ENCODE results near the gene HSFX4. TPM values are rescaled to one million over a fixed set of nuclear protein-coding genes. Genes with fewer than 3 reads are reported as not detected.
"Not testable (repeated sequence)": the region's sequence is repeated elsewhere in the genome, so short reads cannot be mapped to it uniquely, and the experiment has no call there.

Gene HSFX4, protein sequence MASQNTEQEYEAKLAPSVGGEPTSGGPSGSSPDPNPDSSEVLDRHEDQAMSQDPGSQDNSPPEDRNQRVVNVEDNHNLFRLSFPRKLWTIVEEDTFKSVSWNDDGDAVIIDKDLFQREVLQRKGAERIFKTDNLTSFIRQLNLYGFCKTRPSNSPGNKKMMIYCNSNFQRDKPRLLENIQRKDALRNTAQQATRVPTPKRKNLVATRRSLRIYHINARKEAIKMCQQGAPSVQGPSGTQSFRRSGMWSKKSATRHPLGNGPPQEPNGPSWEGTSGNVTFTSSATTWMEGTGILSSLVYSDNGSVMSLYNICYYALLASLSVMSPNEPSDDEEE
- not detected for total RNA-seq

DNA sequence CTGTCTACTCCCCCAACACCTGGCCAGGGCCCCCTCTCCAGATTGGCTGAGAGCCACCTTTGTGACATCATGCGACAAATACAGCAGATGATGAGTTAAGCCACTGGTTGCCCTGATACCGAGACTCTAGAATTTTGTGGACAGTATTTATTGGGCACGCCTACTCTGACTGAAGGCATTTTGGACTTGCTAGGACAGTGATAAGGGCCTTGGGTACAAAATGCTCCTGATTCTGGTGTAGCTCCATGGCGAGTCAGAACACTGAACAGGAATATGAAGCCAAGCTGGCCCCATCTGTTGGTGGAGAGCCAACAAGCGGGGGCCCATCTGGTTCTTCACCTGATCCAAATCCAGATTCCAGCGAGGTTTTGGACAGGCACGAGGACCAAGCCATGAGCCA, at the start of gene HSFX4:
Gene HSFX4 (plus strand): TSS at position 174 of the 400 bp plus-strand sequence. CDS start 72 bp downstream, at position 246.
- H3K36me3 Mint-ChIP-seq; DNase-seq (ENCODE audit: low spot score in 2 of 2); ATAC-seq; H3K9me3 Mint-ChIP-seq; H3K27ac Mint-ChIP-seq: not testable (repeated sequence)

DNA sequence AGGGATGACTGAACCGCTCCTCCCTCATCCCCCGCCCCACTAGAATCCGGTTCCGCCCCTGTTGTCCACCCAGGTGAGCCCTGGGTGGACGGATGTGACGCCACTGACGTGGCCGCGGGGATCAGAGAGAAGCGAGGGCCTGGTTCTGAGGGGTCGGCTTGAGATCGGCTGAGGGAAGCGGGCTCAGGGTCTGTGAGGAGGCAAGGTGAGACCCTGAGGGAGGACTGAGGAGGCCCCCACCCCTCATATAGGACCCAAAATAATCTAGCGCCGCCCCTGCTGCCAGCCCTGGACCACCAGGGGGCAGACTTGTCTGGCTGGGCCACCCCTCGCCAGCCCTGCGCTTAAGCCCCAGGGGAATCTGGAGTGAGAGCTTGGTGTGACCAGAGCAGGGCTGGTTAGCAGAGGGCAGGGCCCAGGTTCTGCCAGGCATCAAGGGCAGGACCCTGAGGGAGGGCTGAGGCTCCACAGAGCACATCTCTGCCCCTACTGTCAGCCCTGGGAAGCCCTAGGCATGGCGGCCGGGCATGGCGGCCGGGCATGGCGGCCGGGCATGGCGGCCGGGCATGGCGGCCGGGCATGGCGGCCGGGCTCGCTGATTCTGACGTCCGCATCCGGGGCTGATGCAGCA, 48.2 kb upstream of the HSFX4 start, which contains the start of gene MAGEA8:
Gene MAGEA8 (plus strand): TSS at position 103 of the 631 bp plus-strand sequence. CDS start 3,090 bp downstream, outside the sequence.
- ATAC-seq (peak in 1 of 2 donors; percentile 54), DNase-seq (ENCODE audit: low spot score in 2 of 2) (peak in 1 of 2 donors; percentile 22)
- Mint-ChIP-seq H3K27ac (no peak within 1 kb of the TSS), H3K36me3 (no peaks in the 10 kb centered on the region), H3K9me3 (no peaks in the 10 kb centered on the region)

DNA sequence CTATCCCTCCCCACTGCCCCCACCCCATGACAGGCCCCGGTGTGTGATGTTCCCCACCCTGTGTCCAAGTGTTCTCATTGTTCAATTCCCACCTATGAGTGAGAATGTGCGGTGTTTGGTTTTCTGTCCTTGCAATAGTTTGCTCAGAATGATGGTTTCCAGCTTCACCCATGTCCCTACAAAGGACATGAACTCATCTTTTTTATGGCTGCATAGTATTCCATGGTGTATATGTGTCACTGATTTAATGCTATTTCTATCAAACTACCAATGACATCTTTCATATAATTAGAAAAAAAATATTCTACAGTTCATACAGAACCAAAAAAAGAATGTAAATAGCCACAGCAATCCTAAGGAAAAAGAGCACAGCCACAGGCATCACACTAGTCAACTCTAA, 38.5 kb upstream of the HSFX4 start:
- ATAC-seq; H3K27ac Mint-ChIP-seq; H3K36me3 Mint-ChIP-seq; H3K9me3 Mint-ChIP-seq; DNase-seq (ENCODE audit: low spot score in 2 of 2): not testable (repeated sequence)

DNA sequence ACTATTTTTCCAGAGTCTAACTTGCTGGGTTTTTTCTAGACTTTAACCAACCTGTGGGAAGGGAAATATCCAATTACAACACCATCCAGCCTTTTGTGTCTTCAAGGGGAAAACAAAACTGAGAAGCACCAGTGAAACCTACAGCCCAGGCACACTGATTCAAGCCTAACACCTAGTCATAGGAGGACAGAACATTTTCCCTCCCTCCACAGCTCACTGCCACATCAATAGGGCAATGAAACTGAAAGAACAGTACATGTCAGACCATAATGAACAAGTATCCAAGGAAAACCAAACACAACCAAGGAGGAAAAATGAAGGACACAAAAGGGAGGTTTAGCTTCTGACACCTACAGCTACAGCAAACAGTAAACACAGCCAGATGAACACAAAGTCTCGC, 30.8 kb upstream of the HSFX4 start:
- Mint-ChIP-seq H3K9me3 (peaks cover 0 to 6% of the 10 kb centered on the region in 2 donors), H3K27ac (no peak overlapping the region), H3K36me3 (no peaks in the 10 kb centered on the region)
- ATAC-seq (peak; percentile 79 to 99), DNase-seq (ENCODE audit: low spot score in 2 of 2) (peak in 1 of 2 donors; percentile 25)

DNA sequence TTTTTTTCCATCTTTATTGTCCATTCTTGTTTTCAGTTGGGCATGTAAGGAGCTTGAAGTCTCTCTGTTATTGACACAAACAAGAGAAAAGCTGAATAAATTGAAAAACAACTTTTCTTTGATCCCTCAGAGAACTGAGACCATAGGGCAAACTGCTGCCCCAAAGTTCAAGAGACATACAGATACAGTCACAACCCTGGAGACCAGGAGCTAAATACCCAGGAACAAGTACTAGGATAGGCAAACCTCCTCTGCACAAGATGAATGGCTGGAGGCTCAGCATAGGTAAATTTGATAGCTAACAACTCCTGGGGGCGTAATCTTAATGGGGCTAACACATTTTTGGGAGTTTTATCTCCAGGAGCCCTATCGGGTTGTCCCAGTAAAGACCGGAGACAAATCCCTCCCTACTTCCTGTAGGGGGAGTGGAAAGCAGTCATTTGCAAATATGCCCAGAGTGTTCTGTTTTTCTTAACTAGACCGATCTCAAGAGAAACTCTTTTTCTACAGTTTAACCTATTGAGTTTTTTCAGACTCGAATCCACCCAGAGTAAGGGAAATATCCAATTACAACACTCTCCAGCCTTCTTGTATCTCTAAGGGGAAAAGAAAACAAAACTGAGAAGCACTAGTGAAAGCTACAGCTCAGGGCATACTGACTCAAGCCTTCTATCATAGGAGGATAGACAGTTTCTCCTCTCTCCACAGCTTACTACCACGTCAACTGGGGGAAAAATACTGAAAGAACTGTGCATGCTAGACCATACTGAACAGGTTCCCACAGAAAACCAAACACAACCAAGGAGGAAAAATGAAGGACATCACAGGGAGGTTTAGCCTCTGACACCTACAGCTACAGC, 25.3 kb upstream of the HSFX4 start:
- ATAC-seq: peak; percentile 77 to 94
- H3K27ac Mint-ChIP-seq: peak overlapping the region in 1 of 2 donors; percentile 79
- no peak for DNase-seq (ENCODE audit: low spot score in 2 of 2)
- peaks cover 0 to 4% of the 10 kb centered on the region in 2 donors for H3K9me3 Mint-ChIP-seq
- H3K36me3 Mint-ChIP-seq: no peaks in the 10 kb centered on the region

DNA sequence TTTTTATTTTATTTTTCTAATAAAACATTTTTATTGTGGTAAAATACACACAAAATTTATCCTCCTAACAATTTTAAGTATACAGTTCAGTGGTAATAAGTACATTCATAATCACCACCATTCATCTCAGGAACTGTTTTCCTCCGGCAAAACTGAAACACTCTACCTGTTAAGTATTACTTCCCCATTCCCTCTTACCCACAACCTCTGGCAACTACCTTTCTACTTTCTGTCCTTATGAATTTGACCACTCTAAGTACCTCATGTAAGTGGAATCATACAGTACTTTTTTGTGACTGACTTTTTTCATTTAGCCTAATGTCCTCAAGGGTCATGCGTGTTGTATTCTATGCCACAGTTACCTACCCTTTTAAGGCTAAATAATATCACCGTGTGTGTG, 21.1 kb upstream of the HSFX4 start:
- H3K27ac Mint-ChIP-seq: no peak overlapping the region

DNA sequence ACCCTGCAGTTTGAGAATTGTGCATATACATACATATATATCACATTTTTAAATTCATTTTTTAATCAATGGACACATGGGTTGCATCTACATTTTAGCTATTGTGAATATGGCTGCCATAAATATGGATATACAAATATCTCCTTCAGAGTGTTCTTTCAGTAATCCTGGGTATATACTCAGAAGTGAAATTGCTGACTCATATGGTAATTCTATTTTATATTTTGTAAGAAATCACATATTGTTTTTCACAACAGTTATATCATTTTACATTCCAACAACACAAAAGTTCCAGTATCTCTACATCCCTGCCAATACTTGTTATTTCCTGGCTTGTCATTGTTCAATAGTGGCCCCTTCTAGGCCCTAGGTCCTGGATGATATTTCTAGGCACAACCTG, 20.6 kb upstream of the HSFX4 start:
- Mint-ChIP-seq H3K36me3 (peaks cover 0 to 4% of the 10 kb centered on the region in 2 donors), H3K27ac (no peak overlapping the region), H3K9me3 (peaks cover 0 to 4% of the 10 kb centered on the region in 2 donors)
- ATAC-seq (no peak), DNase-seq (ENCODE audit: low spot score in 2 of 2) (no peak)

More for the DNA sequence above, 21.1 kb upstream of the HSFX4 start:
- peaks cover 0 to 4% of the 10 kb centered on the region in 2 donors for H3K9me3 Mint-ChIP-seq
- H3K36me3 Mint-ChIP-seq: peaks cover 0 to under 1% of the 10 kb centered on the region in 2 donors
- DNase-seq (ENCODE audit: low spot score in 2 of 2) (no peak), ATAC-seq (no peak)

DNA sequence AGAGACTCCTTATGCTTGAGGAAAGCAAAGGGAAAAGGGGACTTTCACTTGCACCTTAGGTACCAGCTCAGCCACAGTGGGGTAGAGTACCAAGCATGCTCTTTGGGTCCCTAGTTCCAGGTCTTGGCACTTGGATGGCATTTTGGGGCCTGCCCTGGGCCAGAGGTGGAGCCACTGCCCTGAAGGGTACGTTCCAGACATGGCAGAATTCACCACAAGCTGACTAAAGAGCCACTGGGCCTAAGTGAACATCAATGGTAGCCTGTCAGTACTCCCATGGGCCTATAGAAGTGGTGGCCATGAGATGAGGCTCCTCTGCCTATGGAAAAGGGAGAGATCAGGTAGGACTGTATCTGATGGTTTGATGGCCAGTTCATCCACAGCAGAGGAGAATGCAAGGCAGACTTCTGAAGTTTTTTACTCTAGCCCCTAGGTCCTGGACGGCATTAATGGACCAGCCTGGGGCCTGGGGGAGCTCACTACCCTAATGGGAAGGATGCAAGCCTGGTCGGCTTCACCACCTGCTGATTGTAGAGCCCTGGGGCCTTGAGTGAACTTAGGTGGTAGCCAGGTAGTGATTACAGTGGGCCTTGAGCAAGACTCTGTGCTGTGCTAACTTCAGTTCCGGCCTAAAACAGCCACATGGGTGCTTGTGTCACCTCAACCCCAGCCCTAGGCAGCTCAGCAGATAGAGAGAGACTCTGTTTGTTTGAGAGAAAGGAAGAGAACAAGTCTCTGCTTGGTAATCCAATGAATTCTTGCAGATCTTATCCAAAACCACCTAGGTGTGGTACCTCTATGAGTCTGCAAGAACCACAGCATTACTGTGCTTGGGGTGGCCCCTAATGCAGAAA, 19.8 kb upstream of the HSFX4 start:
- peaks cover 0 to 4% of the 10 kb centered on the region in 2 donors for H3K9me3 Mint-ChIP-seq
- peaks cover 0 to 10% of the 10 kb centered on the region in 2 donors for H3K36me3 Mint-ChIP-seq
- ATAC-seq (peak; percentile 86 to 93), DNase-seq (ENCODE audit: low spot score in 2 of 2) (peak in 1 of 2 donors; percentile 8)
- peak overlapping the region in 1 of 2 donors; percentile 91 for H3K27ac Mint-ChIP-seq

DNA sequence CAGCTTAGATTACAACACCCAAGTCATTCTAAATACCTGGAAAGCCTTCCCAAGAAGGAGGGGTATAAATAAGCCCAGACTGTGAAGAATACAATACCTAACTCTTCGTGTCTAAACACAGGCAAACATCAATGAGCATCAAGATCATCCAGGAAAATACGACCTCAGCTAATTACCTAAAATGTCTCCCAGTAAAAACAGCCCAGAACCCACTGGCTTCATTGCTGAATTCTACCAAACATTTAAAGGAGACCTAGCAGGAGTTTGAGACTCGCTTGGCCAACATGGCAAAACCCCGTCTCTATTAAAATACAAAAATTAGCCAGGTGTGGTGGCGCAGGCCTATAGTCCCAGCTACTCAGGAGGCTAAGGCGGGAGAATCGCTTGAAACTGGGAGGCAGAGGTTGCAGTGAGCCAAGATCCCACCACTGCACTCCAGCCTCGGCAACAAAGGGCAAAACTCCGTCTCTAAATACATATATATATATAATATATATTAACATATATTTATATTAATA, 19.1 kb upstream of the HSFX4 start:
- peaks cover 0 to 10% of the 10 kb centered on the region in 2 donors for H3K36me3 Mint-ChIP-seq
- ATAC-seq: no peak
- no peak for DNase-seq (ENCODE audit: low spot score in 2 of 2)
- H3K27ac Mint-ChIP-seq: peak overlapping the region in 1 of 2 donors; percentile 91
- peaks cover 0 to 4% of the 10 kb centered on the region in 2 donors for H3K9me3 Mint-ChIP-seq

DNA sequence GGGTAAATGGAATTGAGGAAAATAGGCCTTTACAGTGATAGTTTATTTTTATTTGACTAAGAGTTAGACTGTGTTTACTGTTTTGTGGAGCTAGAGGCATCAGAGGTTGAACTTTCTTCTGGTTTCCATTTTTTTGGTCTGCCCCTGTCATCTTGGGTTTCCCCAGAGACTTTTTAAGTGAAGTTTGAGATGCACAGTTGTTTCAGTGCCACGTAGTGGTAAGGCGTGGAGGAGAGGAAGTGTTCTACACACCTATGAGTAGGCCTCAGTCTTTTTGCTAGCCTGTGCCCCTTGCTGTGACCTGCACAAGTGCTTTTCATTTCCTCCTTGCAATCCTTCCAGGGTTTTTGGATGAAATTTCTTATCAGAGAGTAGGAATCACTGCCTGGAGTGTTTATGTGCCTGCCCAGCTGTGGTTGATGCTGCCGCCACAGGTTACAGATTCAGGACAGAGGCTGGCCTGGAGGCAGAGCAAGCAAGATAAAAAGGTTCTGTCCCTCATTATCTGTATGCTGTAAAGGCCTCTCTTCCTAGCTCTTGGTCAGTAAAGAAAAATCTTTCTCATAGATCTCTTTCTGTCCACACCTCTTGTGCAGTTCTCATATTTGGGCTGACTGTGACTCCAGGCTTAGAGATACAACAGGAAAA, 12.5 kb upstream of the HSFX4 start:
- Mint-ChIP-seq H3K9me3 (no peaks in the 10 kb centered on the region), H3K36me3 (peaks cover 0 to 10% of the 10 kb centered on the region in 2 donors), H3K27ac (no peak overlapping the region)
- ATAC-seq (peak; percentile 52 to 88), DNase-seq (ENCODE audit: low spot score in 2 of 2) (no peak)

DNA sequence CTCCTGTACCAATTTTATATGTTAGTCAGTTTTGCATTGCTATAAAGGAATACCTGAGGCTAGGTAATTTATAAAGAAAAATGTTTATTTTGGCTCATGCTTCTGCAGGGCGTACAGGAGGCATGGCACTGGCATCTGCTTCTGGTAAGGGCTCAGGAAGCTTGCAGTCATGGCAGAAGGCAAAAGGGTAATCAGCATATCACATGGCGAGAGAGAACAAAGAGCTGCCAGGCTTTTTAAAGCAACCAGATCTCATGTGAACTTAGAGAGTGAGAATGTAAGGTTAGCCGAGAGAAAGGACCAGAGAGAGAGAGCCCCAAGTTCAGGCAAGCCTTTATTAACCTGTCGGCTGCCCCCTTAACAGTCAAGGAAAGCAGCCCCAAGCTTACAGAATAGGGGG, 5.5 kb upstream of the HSFX4 start:
- not testable (repeated sequence) for DNase-seq (ENCODE audit: low spot score in 2 of 2); ATAC-seq; H3K9me3 Mint-ChIP-seq; H3K27ac Mint-ChIP-seq; H3K36me3 Mint-ChIP-seq

DNA sequence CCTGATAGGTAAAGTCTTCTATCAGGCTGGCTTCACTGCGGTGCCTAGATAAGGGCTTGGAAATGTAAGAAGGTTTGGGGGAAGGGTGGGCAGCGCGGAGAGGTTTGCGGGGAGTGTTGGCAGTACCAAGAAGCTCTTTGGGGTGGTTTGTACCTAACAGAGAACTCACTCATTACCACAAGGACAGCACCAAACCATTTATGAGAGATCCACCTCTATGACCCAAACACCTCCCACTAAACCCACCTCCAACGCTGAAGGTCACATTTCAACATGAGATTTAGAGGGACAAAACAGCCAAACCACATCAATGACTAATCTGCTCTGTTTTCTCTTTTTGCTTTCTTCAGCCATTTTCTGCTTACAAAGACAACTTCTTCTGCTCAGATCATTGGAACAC, 4.9 kb upstream of the HSFX4 start:
- not testable (repeated sequence) for ATAC-seq; DNase-seq (ENCODE audit: low spot score in 2 of 2); H3K27ac Mint-ChIP-seq; H3K36me3 Mint-ChIP-seq; H3K9me3 Mint-ChIP-seq

DNA sequence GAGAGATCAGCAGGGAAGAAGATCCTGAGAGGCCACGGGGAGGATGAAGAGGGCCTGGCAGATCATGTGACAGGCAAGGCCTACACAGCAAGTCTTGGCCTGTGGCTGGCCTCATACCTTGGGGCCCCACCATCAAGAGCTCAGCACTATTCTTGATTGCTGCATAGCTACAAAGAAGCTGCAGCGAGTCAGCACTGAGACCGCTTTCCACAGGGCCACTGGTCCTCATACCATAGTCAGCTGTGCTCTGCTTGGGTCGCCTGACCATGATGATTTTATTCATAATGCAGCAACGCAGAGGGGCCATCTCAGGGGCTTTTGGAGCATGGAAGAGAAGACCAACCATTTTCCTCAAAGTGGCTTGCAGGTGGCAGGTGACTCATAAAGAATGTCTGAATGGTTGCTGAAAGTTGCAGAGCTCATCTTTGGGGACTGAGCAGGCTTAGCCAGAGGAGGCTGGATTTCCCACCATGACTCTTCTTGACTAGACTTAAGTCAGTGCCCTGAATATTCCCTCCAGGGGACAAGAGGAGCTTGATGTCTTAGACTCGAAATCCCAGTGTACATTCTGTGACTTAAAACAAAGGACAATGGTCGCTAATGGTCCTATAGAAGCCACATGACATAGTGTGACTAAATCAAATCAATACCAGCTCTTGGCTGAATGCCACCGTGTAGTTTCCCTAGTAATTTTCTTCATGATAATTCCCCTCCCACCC, 2.0 kb upstream of the HSFX4 start:
- not testable (repeated sequence) for H3K36me3 Mint-ChIP-seq; H3K9me3 Mint-ChIP-seq; DNase-seq (ENCODE audit: low spot score in 2 of 2); H3K27ac Mint-ChIP-seq
- ATAC-seq: peak; percentile 63 to 81

DNA sequence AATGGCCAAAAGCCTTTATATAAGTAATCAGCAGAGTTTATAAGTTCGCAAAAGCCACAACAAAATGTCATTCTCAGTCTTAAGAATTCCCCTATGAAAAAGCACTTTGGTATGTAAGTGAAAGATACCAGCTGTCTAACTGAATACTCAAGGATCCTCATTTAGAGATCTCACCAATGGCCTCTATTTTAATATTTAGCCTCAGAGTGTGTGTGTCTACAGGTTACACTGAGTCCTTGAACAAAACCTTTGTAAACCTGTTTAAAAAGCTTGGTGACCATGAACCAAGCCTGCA, 1.5 kb upstream of the HSFX4 start:
- not testable (repeated sequence) for H3K9me3 Mint-ChIP-seq; H3K36me3 Mint-ChIP-seq; H3K27ac Mint-ChIP-seq; DNase-seq (ENCODE audit: low spot score in 2 of 2)
- ATAC-seq: peak; percentile 22 to 40

DNA sequence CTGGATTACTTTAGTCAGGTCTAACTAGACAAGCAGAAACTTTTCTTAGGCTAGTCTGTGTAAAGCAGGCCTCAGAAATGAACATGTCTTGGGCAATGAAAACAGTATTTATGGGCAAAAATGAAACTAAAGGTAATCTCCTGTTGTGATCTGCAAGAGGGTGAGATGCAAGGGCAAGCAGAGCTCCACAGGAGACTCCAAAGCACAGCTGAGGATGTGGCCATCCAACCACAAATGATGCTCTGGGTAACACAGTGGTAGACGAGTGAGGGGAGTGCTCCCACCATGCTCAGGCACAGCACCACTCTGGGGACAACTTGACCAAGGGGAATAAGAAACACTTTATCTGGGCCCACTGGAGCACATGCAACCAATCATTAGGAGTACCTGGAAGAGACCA, 738 bp upstream of the HSFX4 start:
- not testable (repeated sequence) for H3K36me3 Mint-ChIP-seq; DNase-seq (ENCODE audit: low spot score in 2 of 2); H3K9me3 Mint-ChIP-seq; H3K27ac Mint-ChIP-seq
- ATAC-seq: peak in 1 of 2 donors; percentile 14
